ENCODE results near the gene SURF2.

The SURF2 gene

DNA sequence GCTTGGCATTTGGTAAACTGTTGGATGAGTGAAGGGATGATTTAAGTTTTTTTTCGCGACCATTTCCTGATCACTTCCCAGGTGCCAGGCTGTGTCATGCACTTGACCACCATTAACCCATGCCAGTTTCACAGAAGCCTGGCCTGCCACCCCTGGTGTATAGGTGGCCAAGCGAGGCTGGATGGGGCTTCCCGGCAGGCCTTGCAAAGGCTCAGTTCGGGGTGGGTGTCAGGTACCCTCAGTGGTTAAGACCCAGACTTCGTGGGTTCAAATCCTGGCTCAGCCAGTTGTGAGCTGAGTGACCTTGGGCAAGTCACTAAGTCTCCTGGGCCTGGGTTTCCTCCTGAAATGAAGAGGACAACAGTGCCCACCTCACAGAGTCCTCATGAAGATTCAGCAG is 10.8 kb upstream of the SURF2 start:
- Histone ChIP-seq H3K9me3 (ENCODE audit: severe bottlenecking) (no peaks in the 10 kb centered on the region), H3K27ac (no peak overlapping the region), H3K4me3 (ENCODE audit: low read depth, low read length) (no peak overlapping the region), H3K36me3 (peaks cover 82% of the 10 kb centered on the region), H3K27me3 (ENCODE audit: insufficient read depth, low read depth, severe bottlenecking) (no peaks in the 10 kb centered on the region)
- DNase-seq = no peak
- no peak for TF ChIP-seq CTCF (IDR thresholded peaks at IDR 0.05; ENCODE audit: low read depth, low read length)

GRCh38 chr9:133346021-133346785 is 10.1 kb upstream of the SURF2 start:
- peak overlapping the region; percentile 98 for H3K4me3 ChIP-seq (ENCODE audit: low read depth, low read length)
- peaks cover 82% of the 10 kb centered on the region for H3K36me3 ChIP-seq
- TF ChIP-seq CTCF (IDR thresholded peaks at IDR 0.05; ENCODE audit: low read depth, low read length) = no peak
- H3K27ac ChIP-seq = peak overlapping the region; percentile 96
- DNase-seq = no peak
- H3K9me3 ChIP-seq (ENCODE audit: severe bottlenecking) = no peaks in the 10 kb centered on the region
- no peaks in the 10 kb centered on the region for H3K27me3 ChIP-seq (ENCODE audit: insufficient read depth, low read depth, severe bottlenecking)

- peak overlapping the region; percentile 98 for H3K4me3 ChIP-seq (ENCODE audit: low read depth, low read length)
- H3K36me3 ChIP-seq = peaks cover 83% of the 10 kb centered on the region
- H3K9me3 ChIP-seq (ENCODE audit: severe bottlenecking) = no peaks in the 10 kb centered on the region
- peak overlapping the region; percentile 96 for H3K27ac ChIP-seq
- no peak for TF ChIP-seq CTCF (IDR thresholded peaks at IDR 0.05; ENCODE audit: low read depth, low read length)
- H3K27me3 ChIP-seq (ENCODE audit: insufficient read depth, low read depth, severe bottlenecking) = no peaks in the 10 kb centered on the region
- DNase-seq = no peak
These were observed 8.8 kb upstream of the SURF2 start for GRCh38 chr9:133347515-133347984.

- Histone ChIP-seq H3K27me3 (ENCODE audit: insufficient read depth, low read depth, severe bottlenecking) (no peaks in the 10 kb centered on the region), H3K36me3 (peaks cover 84% of the 10 kb centered on the region), H3K9me3 (ENCODE audit: severe bottlenecking) (no peaks in the 10 kb centered on the region), H3K4me3 (ENCODE audit: low read depth, low read length) (peak within 1 kb of the TSS; percentile 98), H3K27ac (peak within 1 kb of the TSS; percentile 96)
- no peak for TF ChIP-seq CTCF (IDR thresholded peaks at IDR 0.05; ENCODE audit: low read depth, low read length)
- peak; percentile 94 for DNase-seq
These were observed 8.2 kb upstream of the SURF2 start, which contains the start of the genes MED22 and RPL7A for GRCh38 chr9:133347985-133348717. Gene MED22 (minus strand): TSS chr9:133348131. CDS start chr9:133346662, 1,469 bp downstream. Gene RPL7A (plus strand): TSS chr9:133348218. CDS start chr9:133348244, 26 bp downstream.

DNA sequence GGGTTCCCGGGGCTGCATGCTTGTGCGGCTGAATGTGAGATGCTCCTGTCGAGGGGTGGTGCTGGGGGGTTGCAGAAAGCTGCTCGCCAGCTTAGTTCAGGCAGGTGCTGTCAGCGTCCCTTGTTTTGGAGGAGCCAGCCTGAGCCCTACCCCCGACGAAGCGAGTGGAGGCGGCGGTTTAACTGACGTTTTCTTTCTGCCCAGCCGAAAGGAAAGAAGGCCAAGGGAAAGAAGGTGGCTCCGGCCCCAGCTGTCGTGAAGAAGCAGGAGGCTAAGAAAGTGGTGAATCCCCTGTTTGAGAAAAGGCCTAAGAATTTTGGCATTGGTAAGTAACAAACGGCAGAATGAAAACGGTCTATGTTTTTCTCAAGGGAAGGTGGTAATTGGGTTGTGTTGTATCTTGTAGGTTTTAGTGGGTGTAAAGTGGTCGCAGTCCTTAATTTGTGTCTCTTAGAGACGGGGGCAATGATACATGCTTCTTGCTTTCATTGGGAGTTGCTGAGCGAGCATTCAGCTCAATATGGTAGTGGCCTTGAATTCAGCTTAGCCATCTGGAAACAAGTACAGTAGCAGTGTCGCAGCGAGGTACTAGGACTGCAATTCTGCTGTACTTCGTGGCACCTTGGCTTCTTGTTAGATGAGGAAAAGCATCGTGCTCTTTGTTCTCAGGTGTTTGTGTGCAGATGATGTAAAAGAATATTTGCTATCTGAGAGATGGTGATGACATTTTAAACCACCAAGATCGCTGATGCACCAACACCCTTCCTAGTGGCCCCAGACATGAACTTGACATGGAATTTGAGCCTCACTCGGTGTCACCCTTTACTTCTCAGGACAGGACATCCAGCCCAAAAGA is 7.4 kb upstream of the SURF2 start:
- H3K36me3 ChIP-seq = peaks cover 84% of the 10 kb centered on the region

More for the DNA sequence above, 7.4 kb upstream of the SURF2 start:
- DNase-seq = no peak
- H3K4me3 ChIP-seq (ENCODE audit: low read depth, low read length) = peak overlapping the region; percentile 98
- no peaks in the 10 kb centered on the region for H3K9me3 ChIP-seq (ENCODE audit: severe bottlenecking)
- TF ChIP-seq CTCF (IDR thresholded peaks at IDR 0.05; ENCODE audit: low read depth, low read length) = no peak
- H3K27ac ChIP-seq = peak overlapping the region; percentile 96
- H3K27me3 ChIP-seq (ENCODE audit: insufficient read depth, low read depth, severe bottlenecking) = no peaks in the 10 kb centered on the region
